Measurements from ENCODE around the gene CDH23.

The CDH23 gene

GRCh38 chr10:71737001-71737833, 340.5 kb downstream of the CDH23 start:
- no peak overlapping the region for H3K4me3 ChIP-seq (ENCODE audit: low read depth, low read length)
- no peak for TF ChIP-seq CTCF (IDR thresholded peaks at IDR 0.05; ENCODE audit: borderline replicate concordance, insufficient read depth, low read depth, low read length)

DNA sequence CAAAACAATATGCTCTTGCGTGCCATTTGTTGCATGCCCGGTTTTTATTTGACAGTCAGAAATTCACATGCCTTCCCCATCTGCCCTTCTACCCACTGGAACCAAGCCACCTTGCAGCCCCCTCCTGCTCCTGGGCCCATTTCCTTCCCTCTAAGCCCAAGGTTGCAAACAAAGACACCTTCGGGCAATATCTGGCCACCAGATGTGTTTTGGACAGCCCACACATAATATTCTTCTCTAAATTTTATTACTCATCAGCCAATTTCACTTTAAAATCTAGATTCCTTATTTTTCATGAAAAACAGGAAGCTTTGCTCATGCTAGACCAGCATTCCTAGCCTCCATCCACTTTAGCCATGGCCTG, 341.1 kb downstream of the CDH23 start:
- no peak overlapping the region for H3K4me3 ChIP-seq (ENCODE audit: low read depth, low read length)
- no peak for TF ChIP-seq CTCF (IDR thresholded peaks at IDR 0.05; ENCODE audit: borderline replicate concordance, insufficient read depth, low read depth, low read length)

DNA sequence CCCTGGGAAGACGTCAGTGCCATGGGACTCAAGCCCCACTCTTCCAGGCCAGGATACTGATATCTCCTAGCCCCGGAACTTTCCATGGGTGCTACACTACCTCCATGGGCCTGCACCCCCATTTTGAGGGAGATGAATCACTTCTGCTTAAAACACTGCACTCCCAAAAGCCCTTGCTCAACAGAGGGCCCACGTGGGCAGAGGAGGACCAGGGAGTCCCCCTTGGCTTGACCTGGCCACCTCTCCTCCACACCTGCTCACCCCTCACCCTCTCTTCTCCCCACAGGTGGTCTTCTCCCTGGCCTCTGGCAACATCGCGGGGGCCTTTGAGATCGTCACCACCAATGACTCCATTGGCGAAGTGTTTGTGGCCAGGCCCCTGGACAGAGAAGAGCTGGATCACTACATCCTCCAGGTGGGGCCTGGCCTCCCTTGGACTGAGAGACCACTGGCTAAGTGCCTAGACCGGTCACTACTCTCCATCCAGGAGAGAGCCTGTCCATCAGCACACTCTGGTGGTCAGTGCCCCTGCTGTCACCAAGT, 342.7 kb downstream of the CDH23 start:
- TF ChIP-seq CTCF (IDR thresholded peaks at IDR 0.05; ENCODE audit: borderline replicate concordance, insufficient read depth, low read depth, low read length) = no peak

GRCh38 chr10:71740069-71740653, 343.4 kb downstream of the CDH23 start:
- no peak overlapping the region for H3K4me3 ChIP-seq (ENCODE audit: low read depth, low read length)
- TF ChIP-seq CTCF (IDR thresholded peaks at IDR 0.05; ENCODE audit: borderline replicate concordance, insufficient read depth, low read depth, low read length) = no peak

More for the DNA sequence above, 342.7 kb downstream of the CDH23 start:
- H3K4me3 ChIP-seq (ENCODE audit: low read depth, low read length) = no peak overlapping the region

GRCh38 chr10:71741029-71741428, 344.3 kb downstream of the CDH23 start:
- TF ChIP-seq CTCF (IDR thresholded peaks at IDR 0.05; ENCODE audit: borderline replicate concordance, insufficient read depth, low read depth, low read length) = no peak

DNA sequence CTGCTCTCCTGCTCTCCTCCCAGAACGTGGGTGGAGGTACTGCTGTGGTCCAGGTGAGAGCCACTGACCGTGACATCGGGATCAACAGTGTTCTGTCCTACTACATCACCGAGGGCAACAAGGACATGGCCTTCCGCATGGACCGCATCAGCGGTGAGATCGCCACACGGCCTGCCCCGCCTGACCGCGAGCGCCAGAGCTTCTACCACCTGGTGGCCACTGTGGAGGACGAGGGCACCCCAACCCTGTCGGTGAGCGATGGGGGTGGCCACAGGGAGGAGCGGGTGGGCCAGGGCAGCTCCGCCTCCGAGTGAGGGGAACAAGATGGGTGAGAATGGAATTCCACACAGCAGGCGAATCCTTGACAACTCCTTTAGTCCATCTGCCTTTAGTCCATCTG, 345.0 kb downstream of the CDH23 start:
- no peak for TF ChIP-seq CTCF (IDR thresholded peaks at IDR 0.05; ENCODE audit: borderline replicate concordance, insufficient read depth, low read depth, low read length)
- no peak overlapping the region for H3K4me3 ChIP-seq (ENCODE audit: low read depth, low read length)

More at GRCh38 chr10:71741029-71741428, 344.3 kb downstream of the CDH23 start:
- H3K4me3 ChIP-seq (ENCODE audit: low read depth, low read length) = no peak overlapping the region

All from GM12875 (cell line).